ENCODE results near the gene SRSF2.

DNA sequence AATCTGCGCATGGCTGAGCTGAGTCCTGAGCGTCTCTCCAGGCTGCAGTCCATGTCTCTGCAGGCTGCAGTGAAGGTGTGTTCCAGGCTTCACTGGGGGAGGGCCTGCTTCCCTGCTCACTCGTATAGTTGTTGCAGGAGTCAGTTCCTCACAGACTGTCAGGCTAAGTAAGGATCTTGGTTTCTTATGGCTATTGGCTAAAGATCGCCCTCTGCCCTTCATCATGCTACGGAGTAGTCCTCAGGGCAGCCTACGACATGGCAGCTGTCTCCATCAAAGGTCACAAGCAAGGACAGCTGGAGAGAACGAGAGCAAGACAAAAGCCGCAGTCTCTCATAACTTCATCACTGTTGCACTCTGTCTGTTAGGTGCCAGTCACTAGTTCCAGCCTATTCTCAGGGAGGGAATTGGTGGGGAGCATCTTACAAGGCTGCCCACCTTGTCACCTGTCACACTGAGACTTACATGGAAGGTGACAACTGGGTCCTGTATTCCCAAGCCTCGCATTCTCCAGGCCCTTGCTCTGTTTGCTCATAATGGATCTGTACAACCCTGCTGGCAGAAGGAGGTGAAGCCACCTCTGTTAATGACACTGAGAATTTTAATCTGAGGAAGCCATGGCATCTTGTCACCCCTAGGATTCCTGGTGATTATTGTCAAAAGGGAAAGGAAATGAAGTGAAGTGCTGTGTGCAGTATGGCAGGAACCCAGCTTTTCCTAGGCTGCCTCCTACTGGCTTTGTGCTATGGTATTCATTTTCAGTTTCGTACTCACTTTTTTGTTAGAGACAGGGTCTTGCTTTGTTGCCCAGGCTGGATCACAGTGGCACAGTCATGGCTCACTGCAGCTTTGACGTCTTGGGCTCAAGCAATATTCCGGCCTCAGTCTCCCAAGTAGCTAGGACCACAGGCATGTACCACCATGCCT lies 44.2 kb upstream of the SRSF2 start:
- TF ChIP-seq SRSF7 (optimal IDR thresholded peaks at IDR 0.05; ENCODE audit: low read depth, low read length) (no peak), CBX5 (IDR thresholded peaks at IDR 0.05; ENCODE audit: borderline replicate concordance, low read depth) (no peak), POLR2AphosphoS5 (IDR thresholded peaks at IDR 0.05; ENCODE audit: control insufficient read depth, insufficient read depth, low read depth, low read length) (no peak)
- TF ChIP-seq, protein P1, sequence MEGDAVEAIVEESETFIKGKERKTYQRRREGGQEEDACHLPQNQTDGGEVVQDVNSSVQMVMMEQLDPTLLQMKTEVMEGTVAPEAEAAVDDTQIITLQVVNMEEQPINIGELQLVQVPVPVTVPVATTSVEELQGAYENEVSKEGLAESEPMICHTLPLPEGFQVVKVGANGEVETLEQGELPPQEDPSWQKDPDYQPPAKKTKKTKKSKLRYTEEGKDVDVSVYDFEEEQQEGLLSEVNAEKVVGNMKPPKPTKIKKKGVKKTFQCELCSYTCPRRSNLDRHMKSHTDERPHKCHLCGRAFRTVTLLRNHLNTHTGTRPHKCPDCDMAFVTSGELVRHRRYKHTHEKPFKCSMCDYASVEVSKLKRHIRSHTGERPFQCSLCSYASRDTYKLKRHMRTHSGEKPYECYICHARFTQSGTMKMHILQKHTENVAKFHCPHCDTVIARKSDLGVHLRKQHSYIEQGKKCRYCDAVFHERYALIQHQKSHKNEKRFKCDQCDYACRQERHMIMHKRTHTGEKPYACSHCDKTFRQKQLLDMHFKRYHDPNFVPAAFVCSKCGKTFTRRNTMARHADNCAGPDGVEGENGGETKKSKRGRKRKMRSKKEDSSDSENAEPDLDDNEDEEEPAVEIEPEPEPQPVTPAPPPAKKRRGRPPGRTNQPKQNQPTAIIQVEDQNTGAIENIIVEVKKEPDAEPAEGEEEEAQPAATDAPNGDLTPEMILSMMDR (IDR thresholded peaks at IDR 0.05 in 2 of 3, conservative IDR thresholded peaks at IDR 0.05 in 1 of 3; ENCODE audit: insufficient read depth in 2 of 3, low read depth in 1 of 3, low read length in 3 of 3) = peak; percentile 7 to 40 (median 31); a peak in 2 of 6 replicates
- TF ChIP-seq, protein P2, sequence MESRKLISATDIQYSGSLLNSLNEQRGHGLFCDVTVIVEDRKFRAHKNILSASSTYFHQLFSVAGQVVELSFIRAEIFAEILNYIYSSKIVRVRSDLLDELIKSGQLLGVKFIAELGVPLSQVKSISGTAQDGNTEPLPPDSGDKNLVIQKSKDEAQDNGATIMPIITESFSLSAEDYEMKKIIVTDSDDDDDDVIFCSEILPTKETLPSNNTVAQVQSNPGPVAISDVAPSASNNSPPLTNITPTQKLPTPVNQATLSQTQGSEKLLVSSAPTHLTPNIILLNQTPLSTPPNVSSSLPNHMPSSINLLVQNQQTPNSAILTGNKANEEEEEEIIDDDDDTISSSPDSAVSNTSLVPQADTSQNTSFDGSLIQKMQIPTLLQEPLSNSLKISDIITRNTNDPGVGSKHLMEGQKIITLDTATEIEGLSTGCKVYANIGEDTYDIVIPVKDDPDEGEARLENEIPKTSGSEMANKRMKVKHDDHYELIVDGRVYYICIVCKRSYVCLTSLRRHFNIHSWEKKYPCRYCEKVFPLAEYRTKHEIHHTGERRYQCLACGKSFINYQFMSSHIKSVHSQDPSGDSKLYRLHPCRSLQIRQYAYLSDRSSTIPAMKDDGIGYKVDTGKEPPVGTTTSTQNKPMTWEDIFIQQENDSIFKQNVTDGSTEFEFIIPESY (CRISPR knock-in tag; IDR thresholded peaks at IDR 0.05) = no peak
- TF ChIP-seq, protein P3, sequence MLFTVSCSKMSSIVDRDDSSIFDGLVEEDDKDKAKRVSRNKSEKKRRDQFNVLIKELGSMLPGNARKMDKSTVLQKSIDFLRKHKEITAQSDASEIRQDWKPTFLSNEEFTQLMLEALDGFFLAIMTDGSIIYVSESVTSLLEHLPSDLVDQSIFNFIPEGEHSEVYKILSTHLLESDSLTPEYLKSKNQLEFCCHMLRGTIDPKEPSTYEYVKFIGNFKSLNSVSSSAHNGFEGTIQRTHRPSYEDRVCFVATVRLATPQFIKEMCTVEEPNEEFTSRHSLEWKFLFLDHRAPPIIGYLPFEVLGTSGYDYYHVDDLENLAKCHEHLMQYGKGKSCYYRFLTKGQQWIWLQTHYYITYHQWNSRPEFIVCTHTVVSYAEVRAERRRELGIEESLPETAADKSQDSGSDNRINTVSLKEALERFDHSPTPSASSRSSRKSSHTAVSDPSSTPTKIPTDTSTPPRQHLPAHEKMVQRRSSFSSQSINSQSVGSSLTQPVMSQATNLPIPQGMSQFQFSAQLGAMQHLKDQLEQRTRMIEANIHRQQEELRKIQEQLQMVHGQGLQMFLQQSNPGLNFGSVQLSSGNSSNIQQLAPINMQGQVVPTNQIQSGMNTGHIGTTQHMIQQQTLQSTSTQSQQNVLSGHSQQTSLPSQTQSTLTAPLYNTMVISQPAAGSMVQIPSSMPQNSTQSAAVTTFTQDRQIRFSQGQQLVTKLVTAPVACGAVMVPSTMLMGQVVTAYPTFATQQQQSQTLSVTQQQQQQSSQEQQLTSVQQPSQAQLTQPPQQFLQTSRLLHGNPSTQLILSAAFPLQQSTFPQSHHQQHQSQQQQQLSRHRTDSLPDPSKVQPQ (CRISPR knock-in tag; IDR thresholded peaks at IDR 0.05; ENCODE audit: borderline replicate concordance) = no peak
- TF ChIP-seq, protein P4, sequence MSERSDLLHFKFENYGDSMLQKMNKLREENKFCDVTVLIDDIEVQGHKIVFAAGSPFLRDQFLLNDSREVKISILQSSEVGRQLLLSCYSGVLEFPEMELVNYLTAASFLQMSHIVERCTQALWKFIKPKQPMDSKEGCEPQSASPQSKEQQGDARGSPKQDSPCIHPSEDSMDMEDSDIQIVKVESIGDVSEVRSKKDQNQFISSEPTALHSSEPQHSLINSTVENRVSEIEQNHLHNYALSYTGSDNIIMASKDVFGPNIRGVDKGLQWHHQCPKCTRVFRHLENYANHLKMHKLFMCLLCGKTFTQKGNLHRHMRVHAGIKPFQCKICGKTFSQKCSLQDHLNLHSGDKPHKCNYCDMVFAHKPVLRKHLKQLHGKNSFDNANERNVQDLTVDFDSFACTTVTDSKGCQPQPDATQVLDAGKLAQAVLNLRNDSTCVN (CRISPR knock-in tag; IDR thresholded peaks at IDR 0.05) = no peak

Measured in K562 (cell line).